Measurements from ENCODE around the gene FRK.
"Not testable (repeated sequence)": the region's sequence is repeated elsewhere in the genome, so short reads cannot be mapped to it uniquely, and the experiment has no call there.

FRK gene

GRCh38 chr6:115937502-115937901 lies 123.2 kb downstream of the FRK start:
- DNase-seq: not testable (repeated sequence)

- DNase-seq: no peak
Measured at GRCh38 chr6:115935361-115935760, 125.3 kb downstream of the FRK start.

- no peak for DNase-seq
Measured at GRCh38 chr6:115934829-115935228, 125.9 kb downstream of the FRK start.

- no peak for DNase-seq
Measured at GRCh38 chr6:115934145-115934544, 126.5 kb downstream of the FRK start.

GRCh38 chr6:115932481-115932880 lies 128.2 kb downstream of the FRK start:
- DNase-seq: no peak

GRCh38 chr6:115928000-115928399 lies 132.7 kb downstream of the FRK start:
- not testable (repeated sequence) for DNase-seq

GRCh38 chr6:115922971-115923370 lies 137.7 kb downstream of the FRK start:
- DNase-seq: no peak

GRCh38 chr6:115914098-115914497 lies 146.6 kb downstream of the FRK start:
- DNase-seq: peak; percentile 55

GRCh38 chr6:115909923-115910546 lies 150.7 kb downstream of the FRK start:
- no peak for DNase-seq

- no peak for DNase-seq
Measured at GRCh38 chr6:115908906-115909559, 151.7 kb downstream of the FRK start.

- no peak for DNase-seq
Measured at GRCh38 chr6:115905471-115905870, 155.2 kb downstream of the FRK start.

GRCh38 chr6:115902436-115902835 lies 158.3 kb downstream of the FRK start:
- DNase-seq: no peak

GRCh38 chr6:115901896-115902295 lies 158.8 kb downstream of the FRK start:
- no peak for DNase-seq

- no peak for DNase-seq
Measured at GRCh38 chr6:115899730-115900282, 160.9 kb downstream of the FRK start.

- no peak for DNase-seq
Measured at GRCh38 chr6:115898246-115898645, 162.4 kb downstream of the FRK start.

- DNase-seq: no peak
Measured at GRCh38 chr6:115896538-115897129, 164.1 kb downstream of the FRK start.

- DNase-seq: no peak
Measured at GRCh38 chr6:115894426-115894992, 166.2 kb downstream of the FRK start.

GRCh38 chr6:115891750-115892149 lies 168.9 kb downstream of the FRK start:
- no peak for DNase-seq

GRCh38 chr6:115891111-115891669 lies 169.5 kb downstream of the FRK start:
- peak; percentile 33 for DNase-seq

GRCh38 chr6:115890238-115890637 lies 170.5 kb downstream of the FRK start:
- no peak for DNase-seq

GRCh38 chr6:115888687-115889470 lies 171.8 kb downstream of the FRK start:
- DNase-seq: not testable (repeated sequence)

GRCh38 chr6:115887891-115888290 lies 172.8 kb downstream of the FRK start:
- DNase-seq: no peak
